HCT116 (cell line): ENCODE measurements around the gene VAPA. TPM values are rescaled to one million over a fixed set of nuclear protein-coding genes. Genes with fewer than 3 reads are reported as not detected.

Experiments used
- ATAC-seq: fragments of 200-7000 bp; cut with Tn5 transposase; 2 replicates; pipeline ENCODE4 v1.9.1; 2020; ENCODE audit warnings: mild to moderate bottlenecking, moderate library complexity
- BruUV-seq: library from RNA; stranded (reverse); fragments of 400-500 nt; replicated peaks from 2 replicates; lab custom pipeline; 2021; lab: Mats Ljungman, UMichigan
- CTCF ChIA-PET: fragments of 300-600 bp; sonication (Branson Sonifier 250); formaldehyde crosslinking; loops from one replicate; lab custom pipeline; 2021; ENCODE audit warnings: antibody characterized with exemption; lab: Charles Lee
- POLR2A ChIA-PET: fragments of 300-600, 350-600 bp; sonication (Branson Sonifier 250); formaldehyde crosslinking; loops from one replicate; lab custom pipeline; 2021; ENCODE audit warnings: antibody characterized with exemption; lab: Charles Lee
- RAD21 ChIA-PET, 2 experiments: fragments of 300-600 bp; sonication (Branson Sonifier 250); formaldehyde crosslinking; loops; one replicate each; lab custom pipeline; 2023; ENCODE audit warnings: low total read pairs in 2 of 2; ENCODE audit not compliant: uncharacterized antibody in 2 of 2, unreplicated experiment in 2 of 2, low non-redundant PET in 1 of 2; lab: Charles Lee
- DNase-seq: peaks from one replicate; pipeline ENCODE4 v3.0.0-alpha.2; 2010; ENCODE audit warnings: low read depth, low spot score
- H2AFZ ChIP-seq: fragments of 200-600 bp; shearing (Covaris generic), sonication (generic); 2 replicates; pipeline ENCODE4 v1.6.1; 2017; ENCODE audit warnings: low read depth, mixed run types, mixed read lengths, antibody characterized with exemption, low read length; ENCODE audit not compliant: poor library complexity, severe bottlenecking
- H3K27ac ChIP-seq: 2 replicates; pipeline ENCODE4 v1.5.1; 2012; ENCODE audit warnings: low read depth, low read length
- H3K27me3 ChIP-seq: fragments of 200-600 bp; sonication (generic); 2 replicates; pipeline ENCODE4 v1.6.1; 2016; ENCODE audit warnings: mixed run types, low read length, mixed read lengths; ENCODE audit not compliant: insufficient read depth
- H3K36me3 ChIP-seq, 2 experiments: fragments of 200-500 bp in 1 of 2; fragments of 200-600 bp in 1 of 2; sonication (Bioruptor generic) in 1 of 2; sonication (generic) in 1 of 2; 2 replicates each; pipeline versions ENCODE4 v1.5.1 to v1.6.1; 2014 to 2016; ENCODE audit warnings: low read length in 2 of 2, inconsistent platforms in 1 of 2, mixed read lengths in 1 of 2, mixed run types in 1 of 2; ENCODE audit not compliant: insufficient read depth in 2 of 2, control insufficient read depth in 1 of 2
- H3K4me1 ChIP-seq, 2 experiments: fragments of 200-600 bp in 1 of 2; sonication (generic) in 1 of 2; 2 replicates each; pipeline versions ENCODE4 v1.5.1 to v1.6.1; 2012 to 2017; ENCODE audit warnings: low read length in 2 of 2, inconsistent platforms in 1 of 2, mild to moderate bottlenecking in 1 of 2, mixed read lengths in 1 of 2, mixed run types in 1 of 2, moderate library complexity in 1 of 2; ENCODE audit not compliant: insufficient read depth in 2 of 2, control insufficient read depth in 1 of 2
- H3K4me2 ChIP-seq: fragments of 200-600 bp; sonication (generic); 2 replicates; pipeline ENCODE4 v1.6.1; 2017; ENCODE audit warnings: mixed run types, low read length, mixed read lengths
- H3K4me3 ChIP-seq, 2 experiments: fragments of 200-600 bp in 1 of 2; sonication (generic) in 1 of 2; replicated peaks in 1 of 2; 2 replicates each; pipeline ENCODE4 v1.5.1; 2011 to 2016; ENCODE audit warnings: low read length in 2 of 2, control low read depth in 1 of 2, low read depth in 1 of 2, mild to moderate bottlenecking in 1 of 2, mixed read lengths in 1 of 2, mixed run types in 1 of 2
- H3K79me2 ChIP-seq: fragments of 200-600 bp; sonication (generic); 2 replicates; pipeline ENCODE4 v1.6.1; 2017; ENCODE audit warnings: mild to moderate bottlenecking, mixed run types, low read length, moderate library complexity, mixed read lengths; ENCODE audit not compliant: insufficient read depth
- H3K9ac ChIP-seq: fragments of 200-600 bp; sonication (generic); 2 replicates; pipeline ENCODE4 v1.6.1; 2016; ENCODE audit warnings: low read length, mixed read lengths
- H3K9me2 ChIP-seq: fragments of 200-600 bp; sonication (generic), shearing (Covaris generic); 2 replicates; pipeline ENCODE4 v1.6.1; 2017; ENCODE audit warnings: mixed run types, mild to moderate bottlenecking, moderate library complexity; ENCODE audit not compliant: insufficient read depth
- H3K9me3 ChIP-seq, 2 experiments: fragments of 200-500 bp in 1 of 2; fragments of 200-600 bp in 1 of 2; sonication (Bioruptor generic) in 1 of 2; sonication (generic) in 1 of 2; 2 replicates each; pipeline ENCODE4 v1.6.1; 2014 to 2017; ENCODE audit warnings: low read length in 2 of 2, mixed read lengths in 2 of 2, inconsistent platforms in 1 of 2, low read depth in 1 of 2, mild to moderate bottlenecking in 1 of 2, mixed run types in 1 of 2, moderate library complexity in 1 of 2; ENCODE audit not compliant: control insufficient read depth in 1 of 2, insufficient read depth in 1 of 2
- H4K20me1 ChIP-seq: fragments of 200-600 bp; sonication (generic), shearing (Covaris generic); 2 replicates; pipeline ENCODE4 v1.6.1; 2017; ENCODE audit warnings: mixed run types, mild to moderate bottlenecking, moderate library complexity; ENCODE audit not compliant: insufficient read depth
- CBX3 ChIP-seq: IDR thresholded peaks from 2 replicates; pipeline ENCODE4 v1.6.1; 2012; ENCODE audit warnings: low read depth
- CEBPB ChIP-seq: IDR thresholded peaks from 2 replicates; pipeline ENCODE4 v1.6.1; 2012; ENCODE audit warnings: low read depth
- CTCF ChIP-seq, 3 experiments: fragments of 200-600 bp in 1 of 3; sonication (generic) in 1 of 3; IDR thresholded peaks in 2 of 3; conservative IDR thresholded peaks in 1 of 3; 2 replicates each; pipeline ENCODE4 v1.5.1; 2012 to 2017; ENCODE audit warnings: low read depth in 2 of 3, low read length in 2 of 3, antibody characterized with exemption in 1 of 3, borderline replicate concordance in 1 of 3, control low read depth in 1 of 3, mild to moderate bottlenecking in 1 of 3, mixed read lengths in 1 of 3, mixed run types in 1 of 3, moderate library complexity in 1 of 3; ENCODE audit not compliant: insufficient read depth in 1 of 3
- ELF1 ChIP-seq: IDR thresholded peaks from 2 replicates; pipeline ENCODE4 v1.6.1; 2012; ENCODE audit warnings: low read depth, borderline replicate concordance
- EZH2 ChIP-seq: fragments of 200-600 bp; sonication (generic); IDR thresholded peaks from 2 replicates; pipeline ENCODE4 v1.6.1; 2017; ENCODE audit warnings: antibody characterized with exemption, mixed run types
- FOSL1 ChIP-seq: IDR thresholded peaks from 2 replicates; pipeline ENCODE4 v1.6.1; 2012; ENCODE audit warnings: low read depth
- MAX ChIP-seq: IDR thresholded peaks from 2 replicates; pipeline ENCODE4 v1.6.1; 2012
- POLR2A ChIP-seq: IDR thresholded peaks from 2 replicates; pipeline ENCODE4 v1.7.0; 2011; ENCODE audit warnings: borderline replicate concordance; ENCODE audit not compliant: insufficient read depth, insufficient read length; ENCODE audit errors: extremely low read depth
- SP1 ChIP-seq: IDR thresholded peaks from 2 replicates; pipeline ENCODE4 v1.6.1; 2012; ENCODE audit warnings: low read depth
- SRF ChIP-seq: IDR thresholded peaks from 2 replicates; pipeline ENCODE4 v1.6.1; 2012; ENCODE audit warnings: low read depth
- TCF7L2 ChIP-seq: IDR thresholded peaks from 2 replicates; pipeline ENCODE4 v1.7.0; 2011; ENCODE audit warnings: borderline replicate concordance, inconsistent platforms; ENCODE audit not compliant: insufficient read depth, insufficient read length; ENCODE audit errors: extremely low read depth
- ZBTB33 ChIP-seq: IDR thresholded peaks from 2 replicates; pipeline ENCODE4 v1.6.1; 2011; ENCODE audit warnings: mild to moderate bottlenecking, low read length, moderate library complexity; ENCODE audit not compliant: insufficient replicate concordance; ENCODE audit errors: extremely low read depth
- ZFX ChIP-seq: fragments of 450-650 bp; IDR thresholded peaks from 2 replicates; pipeline ENCODE4 v1.6.1; 2017
- ZNF274 ChIP-seq: fragments of 200-500 bp; sonication (Bioruptor generic); IDR thresholded peaks from 2 replicates; pipeline ENCODE4 v1.6.1; 2014; ENCODE audit warnings: mild to moderate bottlenecking, low read depth, low read length, inconsistent platforms
- intact Hi-C: fragments of 100-400 bp; cut with micrococcal nuclease; formaldehyde crosslinking; loops from 2 replicates; pipeline ENCODE4 v1.10.0; 2022
- total RNA-seq: library from RNA; stranded (reverse); gene quantifications from one replicate; pipeline ENCODE4 v1.2.1, GENCODE V29; 2021; ENCODE audit not compliant: unreplicated experiment
- TF ChIP-seq, protein P1 (sequence below): IDR thresholded peaks from 2 replicates; pipeline ENCODE4 v1.6.1; 2012

Gene VAPA
- total RNA-seq, 1 experiment from 2014 or later: 295 TPM

DNA sequence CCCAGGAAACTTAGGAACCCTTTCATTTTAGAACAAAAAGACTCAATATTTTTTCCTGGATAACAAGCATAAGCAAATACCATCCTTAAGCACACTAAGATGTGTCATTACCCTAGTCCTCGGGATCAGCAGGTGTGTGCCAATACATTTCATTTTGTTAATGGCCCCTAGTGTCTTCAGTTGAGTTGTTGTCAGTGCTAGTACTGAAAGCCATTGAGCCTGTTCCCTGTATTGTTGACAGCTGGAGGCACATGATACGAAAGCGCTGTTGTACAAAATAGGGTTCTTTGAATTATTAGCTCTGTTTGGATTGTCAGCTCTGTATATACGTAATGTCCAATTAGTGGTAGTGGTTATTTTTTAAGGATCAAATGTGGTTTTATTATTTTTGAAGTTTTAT lies 29.5 kb downstream of the VAPA start:
- intact Hi-C loops: no loop called here
- RAD21 ChIA-PET: no interaction called here
- TF ChIP-seq ZBTB33 (no peak), EZH2 (no peak), ZNF274 (no peak), CEBPB (no peak), SP1 (no peak), CBX3 (no peak), TCF7L2 (no peak), CTCF (IDR thresholded peaks at IDR 0.05 in 2 of 3, conservative IDR thresholded peaks at IDR 0.05 in 1 of 3; ENCODE audit: borderline replicate concordance in 1 of 3, insufficient read depth in 1 of 3, low read depth in 2 of 3, low read length in 2 of 3) (no peak), ELF1 (no peak), MAX (no peak), ZFX (no peak), SRF (no peak), POLR2A (no peak), FOSL1 (no peak)
- TF ChIP-seq, protein P1, sequence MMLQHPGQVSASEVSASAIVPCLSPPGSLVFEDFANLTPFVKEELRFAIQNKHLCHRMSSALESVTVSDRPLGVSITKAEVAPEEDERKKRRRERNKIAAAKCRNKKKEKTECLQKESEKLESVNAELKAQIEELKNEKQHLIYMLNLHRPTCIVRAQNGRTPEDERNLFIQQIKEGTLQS: no peak
- no peak overlapping the region for H2AFZ ChIP-seq
- ATAC-seq (no peak), DNase-seq (no peak)
- no peaks in the 10 kb centered on the region for H3K4me1 ChIP-seq
- no TSS peak for BruUV-seq
- POLR2A ChIA-PET: no interaction called here
- no peak overlapping the region for H3K9ac ChIP-seq
- peaks cover 9% of the 10 kb centered on the region; the same call in 1 of the 2 replicates for H4K20me1 ChIP-seq
- H3K79me2 ChIP-seq: peaks cover 95% of the 10 kb centered on the region
- H3K27me3 ChIP-seq: no peaks in the 10 kb centered on the region
- H3K9me3 ChIP-seq: no peaks in the 10 kb centered on the region
- no peak overlapping the region for H3K4me2 ChIP-seq
- H3K36me3 ChIP-seq: peaks cover 27 to 29% of the 10 kb centered on the region in 2 experiments
- no peak overlapping the region for H3K4me3 ChIP-seq
- CTCF ChIA-PET: no interaction called here
- H3K9me2 ChIP-seq: no peaks in the 10 kb centered on the region
- no peak overlapping the region for H3K27ac ChIP-seq
